Subcutaneous abdominal adipose tissue (tissue), 5 donors: ENCODE results near the gene KRTAP5-7.

Experiments used
- H3K27ac ChIP-seq: one replicate; pipeline ENCODE4 v1.7.0; 2013; ENCODE audit warnings: low read depth, mild to moderate bottlenecking, inconsistent platforms, low read length, moderate library complexity
- H3K27me3 ChIP-seq, 5 donors: one replicate each; pipeline ENCODE4 v1.7.0; 2013; ENCODE audit warnings: low read length in 5 of 5, inconsistent platforms in 1 of 5; ENCODE audit not compliant: control insufficient read depth in 5 of 5, insufficient read depth in 4 of 5
- H3K36me3 ChIP-seq, 5 donors: one replicate each; pipeline ENCODE4 v1.7.0; 2013; ENCODE audit warnings: low read length in 5 of 5; ENCODE audit not compliant: control insufficient read depth in 5 of 5, insufficient read depth in 5 of 5
- H3K4me1 ChIP-seq, 5 donors: one replicate each; pipeline ENCODE4 v1.7.0; 2013; ENCODE audit warnings: low read length in 5 of 5, mild to moderate bottlenecking in 3 of 5, moderate library complexity in 1 of 5; ENCODE audit not compliant: control insufficient read depth in 5 of 5, insufficient read depth in 5 of 5
- H3K4me3 ChIP-seq, 5 donors: one replicate each; pipeline ENCODE4 v1.7.0; 2013; ENCODE audit warnings: low read length in 5 of 5, low read depth in 1 of 5
- H3K9ac ChIP-seq, 5 donors: one replicate each; pipeline ENCODE4 v1.7.0; 2013; ENCODE audit warnings: low read length in 5 of 5, mild to moderate bottlenecking in 4 of 5, moderate library complexity in 3 of 5
- H3K9me3 ChIP-seq, 5 donors: one replicate each; pipeline ENCODE4 v1.7.0; 2013; ENCODE audit warnings: low read length in 5 of 5; ENCODE audit not compliant: control insufficient read depth in 5 of 5
- donor health status: healthy.
- donor health status: healthy.
- donor health status: healthy.
- donor health status: healthy.
- donor health status: healthy.

KRTAP5-7 gene

GRCh38 chr11:71485063-71485399, 42.0 kb upstream of the KRTAP5-7 start:
- no peaks in the 10 kb centered on the region for H3K27me3 ChIP-seq
- no peak overlapping the region for H3K9ac ChIP-seq
- H3K4me3 ChIP-seq = no peak overlapping the region
- H3K27ac ChIP-seq = no peak overlapping the region
- peaks cover 0 to 20% (median 2%) of the 10 kb centered on the region in 5 donors for H3K4me1 ChIP-seq
- H3K9me3 ChIP-seq = no peaks in the 10 kb centered on the region
- H3K36me3 ChIP-seq = peaks cover 0 to 85% (median 79%) of the 10 kb centered on the region in 5 donors

- H3K9ac ChIP-seq = no peak overlapping the region
- H3K4me1 ChIP-seq = peaks cover 0 to 20% (median 2%) of the 10 kb centered on the region in 5 donors
- no peak overlapping the region for H3K27ac ChIP-seq
- H3K4me3 ChIP-seq = no peak overlapping the region
- H3K36me3 ChIP-seq = peaks cover 0 to 85% (median 79%) of the 10 kb centered on the region in 5 donors
- H3K9me3 ChIP-seq = no peaks in the 10 kb centered on the region
- H3K27me3 ChIP-seq = no peaks in the 10 kb centered on the region
Observed at GRCh38 chr11:71485466-71485865, 41.6 kb upstream of the KRTAP5-7 start.

- Histone ChIP-seq H3K4me3 (no peak overlapping the region), H3K9me3 (no peaks in the 10 kb centered on the region), H3K9ac (no peak overlapping the region), H3K27ac (no peak overlapping the region), H3K27me3 (no peaks in the 10 kb centered on the region), H3K4me1 (peaks cover 0 to 20% (median 2%) of the 10 kb centered on the region in 5 donors), H3K36me3 (peaks cover 0 to 85% (median 79%) of the 10 kb centered on the region in 5 donors)
Observed at GRCh38 chr11:71486320-71486719, 40.7 kb upstream of the KRTAP5-7 start.

- H3K9ac ChIP-seq = no peak overlapping the region
- H3K9me3 ChIP-seq = no peaks in the 10 kb centered on the region
- no peak overlapping the region for H3K4me3 ChIP-seq
- H3K27ac ChIP-seq = no peak overlapping the region
- H3K27me3 ChIP-seq = no peaks in the 10 kb centered on the region
- H3K36me3 ChIP-seq = peaks cover 4 to 80% (median 70%) of the 10 kb centered on the region in 5 donors
- H3K4me1 ChIP-seq = peaks cover 0 to 20% (median 2%) of the 10 kb centered on the region in 5 donors
Observed at GRCh38 chr11:71488681-71489270, 38.3 kb upstream of the KRTAP5-7 start.

GRCh38 chr11:71489311-71490043, 37.6 kb upstream of the KRTAP5-7 start:
- H3K4me3 ChIP-seq = no peak overlapping the region

GRCh38 chr11:71490044-71490730, 36.9 kb upstream of the KRTAP5-7 start:
- H3K4me3 ChIP-seq = no peak overlapping the region
- H3K27me3 ChIP-seq = no peaks in the 10 kb centered on the region
- H3K27ac ChIP-seq = no peak overlapping the region
- H3K4me1 ChIP-seq = peaks cover 0 to 20% (median 0%) of the 10 kb centered on the region in 5 donors
- H3K36me3 ChIP-seq = peaks cover 8 to 80% (median 67%) of the 10 kb centered on the region in 5 donors
- H3K9ac ChIP-seq = no peak overlapping the region
- no peaks in the 10 kb centered on the region for H3K9me3 ChIP-seq

More at GRCh38 chr11:71489311-71490043, 37.6 kb upstream of the KRTAP5-7 start:
- no peaks in the 10 kb centered on the region for H3K27me3 ChIP-seq
- no peaks in the 10 kb centered on the region for H3K9me3 ChIP-seq
- H3K36me3 ChIP-seq = peaks cover 4 to 80% (median 68%) of the 10 kb centered on the region in 5 donors
- peaks cover 0 to 20% (median 2%) of the 10 kb centered on the region in 5 donors for H3K4me1 ChIP-seq
- no peak overlapping the region for H3K27ac ChIP-seq
- H3K9ac ChIP-seq = no peak overlapping the region

GRCh38 chr11:71490731-71491390, 36.2 kb upstream of the KRTAP5-7 start:
- Histone ChIP-seq H3K36me3 (peaks cover 8 to 80% (median 67%) of the 10 kb centered on the region in 5 donors), H3K4me1 (peaks cover 0 to 20% (median 0%) of the 10 kb centered on the region in 5 donors), H3K9ac (no peak overlapping the region), H3K27ac (no peak overlapping the region), H3K27me3 (no peaks in the 10 kb centered on the region), H3K4me3 (no peak overlapping the region), H3K9me3 (no peaks in the 10 kb centered on the region)

GRCh38 chr11:71491531-71491930, 35.5 kb upstream of the KRTAP5-7 start:
- no peak overlapping the region for H3K27ac ChIP-seq
- peaks cover 0 to 20% (median 0%) of the 10 kb centered on the region in 5 donors for H3K4me1 ChIP-seq
- no peak overlapping the region for H3K9ac ChIP-seq
- H3K36me3 ChIP-seq = peaks cover 8 to 80% (median 67%) of the 10 kb centered on the region in 5 donors
- no peaks in the 10 kb centered on the region for H3K27me3 ChIP-seq
- H3K9me3 ChIP-seq = peaks cover 0 to 2% (median 0%) of the 10 kb centered on the region in 5 donors
- no peak overlapping the region for H3K4me3 ChIP-seq

GRCh38 chr11:71491940-71492339, 35.1 kb upstream of the KRTAP5-7 start:
- peaks cover 0 to 20% (median 0%) of the 10 kb centered on the region in 5 donors for H3K4me1 ChIP-seq
- H3K36me3 ChIP-seq = peaks cover 8 to 82% (median 69%) of the 10 kb centered on the region in 5 donors
- H3K27me3 ChIP-seq = no peaks in the 10 kb centered on the region
- no peak overlapping the region for H3K4me3 ChIP-seq
- peaks cover 0 to 3% (median 0%) of the 10 kb centered on the region in 5 donors for H3K9me3 ChIP-seq
- H3K27ac ChIP-seq = no peak overlapping the region
- H3K9ac ChIP-seq = no peak overlapping the region
